H9 (cell line): ENCODE data around the gene PRRC2B. TPM values are rescaled to one million over a fixed set of nuclear protein-coding genes. Genes with fewer than 3 reads are reported as not detected.

Source experiments
- DNase-seq: peaks from one replicate; pipeline ENCODE4 v3.0.0-alpha.2; 2017
- H2AFZ ChIP-seq: one replicate; pipeline ENCODE4 v1.6.1; 2013; ENCODE audit warnings: mild to moderate bottlenecking, low read length, control low read depth, moderate library complexity
- H2AK5ac ChIP-seq: 2 replicates; pipeline ENCODE4 v1.6.1; 2013; ENCODE audit warnings: low read length, control low read depth, mixed read lengths; ENCODE audit not compliant: insufficient read length
- H2BK120ac ChIP-seq: one replicate; pipeline ENCODE4 v1.6.1; 2013; ENCODE audit warnings: low read depth, mild to moderate bottlenecking, low read length, control low read depth, inconsistent platforms; ENCODE audit not compliant: poor library complexity, severe bottlenecking
- H2BK12ac ChIP-seq: 2 replicates; pipeline ENCODE4 v1.6.1; 2013; ENCODE audit warnings: low read length, control low read depth, mixed read lengths, low read depth; ENCODE audit not compliant: insufficient read length
- H2BK15ac ChIP-seq: 2 replicates; pipeline ENCODE4 v1.6.1; 2013; ENCODE audit warnings: low read depth, low read length, control low read depth
- H2BK20ac ChIP-seq: one replicate; pipeline ENCODE4 v1.6.1; 2013; ENCODE audit warnings: low read depth, mild to moderate bottlenecking, low read length, control low read depth, inconsistent platforms; ENCODE audit not compliant: poor library complexity, severe bottlenecking
- H2BK5ac ChIP-seq: 2 replicates; pipeline ENCODE4 v1.6.1; 2013; ENCODE audit warnings: low read length, control low read depth, mixed read lengths; ENCODE audit not compliant: insufficient read length
- H3K14ac ChIP-seq: 2 replicates; pipeline ENCODE4 v1.6.1; 2013; ENCODE audit warnings: low read length, control low read depth; ENCODE audit not compliant: insufficient read depth
- H3K18ac ChIP-seq: 2 replicates; pipeline ENCODE4 v1.6.1; 2013; ENCODE audit warnings: low read depth, mild to moderate bottlenecking, mixed read lengths, low read length, control low read depth; ENCODE audit not compliant: insufficient read length
- H3K23ac ChIP-seq: 2 replicates; pipeline ENCODE4 v1.6.1; 2013; ENCODE audit warnings: low read length, control low read depth, mixed read lengths, low read depth; ENCODE audit not compliant: insufficient read length
- H3K23me2 ChIP-seq: 2 replicates; pipeline ENCODE4 v1.6.1; 2013; ENCODE audit warnings: low read depth, mild to moderate bottlenecking, mixed read lengths, low read length, control low read depth; ENCODE audit not compliant: insufficient read length, poor library complexity, severe bottlenecking
- H3K27ac ChIP-seq: 2 replicates; pipeline ENCODE4 v1.5.1; 2013; ENCODE audit warnings: low read length, control low read depth, mixed read lengths, low read depth; ENCODE audit not compliant: insufficient read length
- H3K27me3 ChIP-seq: 2 replicates; pipeline ENCODE4 v1.6.1; 2013; ENCODE audit warnings: low read length, control low read depth, inconsistent platforms; ENCODE audit not compliant: insufficient read depth
- H3K4ac ChIP-seq: 2 replicates; pipeline ENCODE4 v1.6.1; 2013; ENCODE audit warnings: low read depth, mild to moderate bottlenecking, control low read depth, inconsistent platforms, low read length, moderate library complexity
- H3K4me1 ChIP-seq: 2 replicates; pipeline ENCODE4 v1.6.1; 2013; ENCODE audit warnings: low read length, control low read depth, inconsistent platforms; ENCODE audit not compliant: insufficient read depth
- H3K4me2 ChIP-seq: 2 replicates; pipeline ENCODE4 v1.6.1; 2013; ENCODE audit warnings: low read length, control low read depth, mixed read lengths; ENCODE audit not compliant: insufficient read length, insufficient read depth
- H3K56ac ChIP-seq: 2 replicates; pipeline ENCODE4 v1.6.1; 2013; ENCODE audit warnings: low read depth, mild to moderate bottlenecking, mixed read lengths, low read length, control low read depth; ENCODE audit not compliant: insufficient read length
- H3K79me1 ChIP-seq: 2 replicates; pipeline ENCODE4 v1.6.1; 2013; ENCODE audit warnings: low read depth, mild to moderate bottlenecking, moderate library complexity, low read length, control low read depth, inconsistent platforms; ENCODE audit not compliant: insufficient read depth, poor library complexity, severe bottlenecking
- H3K79me2 ChIP-seq: 2 replicates; pipeline ENCODE4 v1.6.1; 2013; ENCODE audit warnings: low read length, control low read depth, inconsistent platforms; ENCODE audit not compliant: insufficient read depth
- H3K9ac ChIP-seq: 2 replicates; pipeline ENCODE4 v1.6.1; 2013; ENCODE audit warnings: low read length, control low read depth, mixed read lengths; ENCODE audit not compliant: insufficient read length; ENCODE audit errors: extremely low read depth
- H3K9me3 ChIP-seq: one replicate; pipeline ENCODE4 v1.6.1; 2013; ENCODE audit warnings: low read depth, low read length, inconsistent platforms; ENCODE audit not compliant: control insufficient read depth
- H3T11ph ChIP-seq: one replicate; pipeline ENCODE4 v1.6.1; 2013; ENCODE audit warnings: mild to moderate bottlenecking, low read length, control low read depth, inconsistent platforms
- H4K20me1 ChIP-seq: one replicate; pipeline ENCODE4 v1.6.1; 2013; ENCODE audit not compliant: control insufficient read depth, insufficient read length, insufficient read depth
- H4K5ac ChIP-seq: 2 replicates; pipeline ENCODE4 v1.6.1; 2013; ENCODE audit warnings: low read depth, mild to moderate bottlenecking, mixed read lengths, low read length, control low read depth; ENCODE audit not compliant: insufficient read length
- H4K8ac ChIP-seq: replicated peaks from 2 replicates; pipeline ENCODE4 v1.6.1; 2013; ENCODE audit warnings: low read length, control low read depth, mixed read lengths, low read depth; ENCODE audit not compliant: insufficient read length
- H4K91ac ChIP-seq: 2 replicates; pipeline ENCODE4 v1.6.1; 2013; ENCODE audit warnings: low read depth, mild to moderate bottlenecking, moderate library complexity, mixed read lengths, low read length, control low read depth; ENCODE audit not compliant: insufficient read length
- H3K27ac Mint-ChIP-seq, 3 experiments: 2 replicates in 2 of 3; 3 replicates in 1 of 3; pipeline ENCODE4 v1.8.0; 2020 to 2021; ENCODE audit warnings: mixed read lengths in 3 of 3, mild to moderate bottlenecking in 1 of 3, moderate library complexity in 1 of 3
- H3K27me3 Mint-ChIP-seq: 2 replicates; pipeline ENCODE4 v1.8.0; 2021; ENCODE audit warnings: low read depth, mild to moderate bottlenecking, moderate library complexity, mixed read lengths
- H3K36me3 Mint-ChIP-seq, 3 experiments: 2 replicates in 2 of 3; 3 replicates in 1 of 3; pipeline ENCODE4 v1.8.0; 2020 to 2021; ENCODE audit warnings: low read depth in 3 of 3, mixed read lengths in 3 of 3; ENCODE audit not compliant: insufficient read depth in 1 of 3
- H3K4me1 Mint-ChIP-seq, 2 experiments: 2 replicates each; pipeline ENCODE4 v1.8.0; 2020; ENCODE audit warnings: mixed read lengths in 2 of 2
- H3K4me3 Mint-ChIP-seq, 2 experiments: 2 replicates in 1 of 2; 3 replicates in 1 of 2; pipeline ENCODE4 v1.8.0; 2020 to 2021; ENCODE audit warnings: mild to moderate bottlenecking in 2 of 2, mixed read lengths in 2 of 2, moderate library complexity in 1 of 2
- H3K9me3 Mint-ChIP-seq, 2 experiments: 2 replicates in 1 of 2; 3 replicates in 1 of 2; pipeline ENCODE4 v1.8.0; 2020; ENCODE audit warnings: mild to moderate bottlenecking in 2 of 2, mixed read lengths in 2 of 2, moderate library complexity in 1 of 2
- CTCF ChIP-seq: fragments of 200-600 bp; sonication (generic); conservative IDR thresholded peaks from 3 replicates; pipeline ENCODE4 v1.8.0; 2021; ENCODE audit warnings: antibody characterized with exemption, mild to moderate bottlenecking
- WGBS: extraction: QIAGEN DNeasy Blood & Tissue Kit; methylation state at CpG from one replicate; pipeline ENCODE4 v1.1.7; 2013; ENCODE audit warnings: missing lambda C conversion rate, low lambda C conversion rate, mixed read lengths; ENCODE audit not compliant: insufficient read length; ENCODE audit errors: extremely low coverage; 5-methylcytosine and 5-hydroxymethylcytosine counted together
- total RNA-seq: library from RNA; stranded (reverse); gene quantifications from 2 replicates; pipeline ENCODE4 v1.2.1, GENCODE V29; 2021

Gene PRRC2B
- total RNA-seq, 1 experiment from 2014 or later = 251 TPM

DNA sequence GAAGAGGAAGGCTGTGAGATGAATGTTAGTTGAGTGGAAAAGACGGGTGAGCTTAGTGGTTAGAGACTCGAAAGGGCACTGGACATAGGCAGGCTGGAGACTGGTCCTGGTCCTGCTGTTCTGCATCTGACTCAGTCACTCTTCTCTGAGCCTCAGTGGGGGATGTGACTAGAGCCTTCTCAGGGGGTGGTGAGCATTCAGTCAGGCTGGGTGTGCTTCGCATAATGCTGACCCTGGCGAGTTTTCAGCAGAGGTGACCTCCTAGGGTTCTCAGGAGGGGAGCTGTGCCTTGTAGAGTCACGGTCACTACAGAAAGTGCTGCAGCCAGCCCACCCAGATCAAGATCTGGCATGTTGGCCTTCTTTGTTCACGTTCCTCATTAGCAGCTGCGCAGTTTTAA, 44.3 kb downstream of the PRRC2B start:
- Histone ChIP-seq H4K20me1 (no peaks in the 10 kb centered on the region), H2BK12ac (no peak overlapping the region), H3K79me2 (peaks cover 6% of the 10 kb centered on the region; the same call in 1 of the 2 replicates), H2AFZ (no peak overlapping the region), H3K4me2 (no peak overlapping the region), H3K27ac (no peak overlapping the region), H2BK5ac (no peak overlapping the region), H3K14ac (no peak overlapping the region), H3K9me3 (no peaks in the 10 kb centered on the region), H2BK15ac (no peak overlapping the region), H3K18ac (no peak overlapping the region), H3K23ac (no peak overlapping the region), H3K4ac (no peak overlapping the region), H3T11ph (no peak overlapping the region), H3K9ac (no peak overlapping the region), H2BK120ac (no peak overlapping the region), H3K56ac (no peak overlapping the region), H2BK20ac (no peak overlapping the region), H3K23me2 (no peaks in the 10 kb centered on the region), H4K91ac (no peak overlapping the region), H2AK5ac (no peak overlapping the region), H3K27me3 (no peaks in the 10 kb centered on the region), H4K5ac (no peak overlapping the region), H3K4me1 (peaks cover 14% of the 10 kb centered on the region; the same call in 1 of the 2 replicates), H4K8ac (no peak overlapping the region), H3K79me1 (peaks cover 13% of the 10 kb centered on the region)
- no peak for DNase-seq
- H3K27me3 Mint-ChIP-seq = no peaks in the 10 kb centered on the region
- WGBS = no CpG with 5 or more reads among the region's 7 CpGs
- H3K27ac Mint-ChIP-seq = peak overlapping the region; percentile 0 to 92 (median 85); a peak in 5 of 7 replicates
- no peaks in the 10 kb centered on the region for H3K9me3 Mint-ChIP-seq
- peaks cover 47 to 95% (median 92%) of the 10 kb centered on the region in 3 experiments for H3K36me3 Mint-ChIP-seq
- TF ChIP-seq CTCF = no peak
- H3K4me3 Mint-ChIP-seq = no peak overlapping the region
- H3K4me1 Mint-ChIP-seq = peaks cover 50 to 59% of the 10 kb centered on the region in 2 experiments
